ENCODE results near the gene SLC25A21.

DNA sequence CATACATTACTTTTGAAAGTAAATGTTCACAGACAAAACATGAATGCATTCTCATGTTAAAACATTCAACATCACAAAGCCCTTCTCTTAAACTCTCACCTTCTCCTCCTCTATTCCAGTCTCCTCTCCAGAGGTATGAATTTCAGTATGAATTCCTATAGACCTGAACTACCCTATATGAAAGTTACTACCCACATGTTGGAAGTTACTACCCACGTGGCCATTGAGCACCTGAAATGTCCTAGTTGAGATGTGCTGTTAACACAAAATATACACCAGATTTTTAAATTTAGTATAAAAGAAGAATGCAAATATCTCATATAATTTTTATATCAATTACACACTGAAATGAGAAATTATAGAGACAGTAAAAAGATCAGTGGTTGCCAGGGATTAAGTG is 450.5 kb downstream of the SLC25A21 start:
- TF ChIP-seq, protein P1, sequence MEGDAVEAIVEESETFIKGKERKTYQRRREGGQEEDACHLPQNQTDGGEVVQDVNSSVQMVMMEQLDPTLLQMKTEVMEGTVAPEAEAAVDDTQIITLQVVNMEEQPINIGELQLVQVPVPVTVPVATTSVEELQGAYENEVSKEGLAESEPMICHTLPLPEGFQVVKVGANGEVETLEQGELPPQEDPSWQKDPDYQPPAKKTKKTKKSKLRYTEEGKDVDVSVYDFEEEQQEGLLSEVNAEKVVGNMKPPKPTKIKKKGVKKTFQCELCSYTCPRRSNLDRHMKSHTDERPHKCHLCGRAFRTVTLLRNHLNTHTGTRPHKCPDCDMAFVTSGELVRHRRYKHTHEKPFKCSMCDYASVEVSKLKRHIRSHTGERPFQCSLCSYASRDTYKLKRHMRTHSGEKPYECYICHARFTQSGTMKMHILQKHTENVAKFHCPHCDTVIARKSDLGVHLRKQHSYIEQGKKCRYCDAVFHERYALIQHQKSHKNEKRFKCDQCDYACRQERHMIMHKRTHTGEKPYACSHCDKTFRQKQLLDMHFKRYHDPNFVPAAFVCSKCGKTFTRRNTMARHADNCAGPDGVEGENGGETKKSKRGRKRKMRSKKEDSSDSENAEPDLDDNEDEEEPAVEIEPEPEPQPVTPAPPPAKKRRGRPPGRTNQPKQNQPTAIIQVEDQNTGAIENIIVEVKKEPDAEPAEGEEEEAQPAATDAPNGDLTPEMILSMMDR (IDR thresholded peaks at IDR 0.05), result no peak
- no peak for TF ChIP-seq POLR2A (IDR thresholded peaks at IDR 0.05)

Measured in lower leg skin (tissue), 3 donors.